RWPE1 (cell line): ENCODE data around the gene THOC5.

ENCODE experiments used
- CTCF ChIA-PET: fragments of 350-600 bp; sonication (Branson Sonifier 250); formaldehyde crosslinking; extraction: SDS; loops from one replicate; lab custom pipeline; 2021; lab: Yijun Ruan, JAX
- POLR2A ChIA-PET: fragments of 400-600 bp; formaldehyde crosslinking; extraction: SDS; loops from one replicate; lab custom pipeline; 2020; ENCODE audit warnings: antibody characterized with exemption; ENCODE audit not compliant: low non-redundant PET; lab: Yijun Ruan, JAX
- DNase-seq: peaks from one replicate; pipeline ENCODE4 v3.0.0; 2012; ENCODE audit warnings: low spot score
- H3K27ac ChIP-seq: fragments of 450-650 bp; 2 replicates; pipeline ENCODE4 v1.5.1; 2017
- TF ChIP-seq, protein P1 (sequence below): fragments of 450-650 bp; conservative IDR thresholded peaks from 2 replicates; pipeline ENCODE4 v1.5.1; 2017; ENCODE audit warnings: low read depth, mild to moderate bottlenecking

The THOC5 gene

DNA sequence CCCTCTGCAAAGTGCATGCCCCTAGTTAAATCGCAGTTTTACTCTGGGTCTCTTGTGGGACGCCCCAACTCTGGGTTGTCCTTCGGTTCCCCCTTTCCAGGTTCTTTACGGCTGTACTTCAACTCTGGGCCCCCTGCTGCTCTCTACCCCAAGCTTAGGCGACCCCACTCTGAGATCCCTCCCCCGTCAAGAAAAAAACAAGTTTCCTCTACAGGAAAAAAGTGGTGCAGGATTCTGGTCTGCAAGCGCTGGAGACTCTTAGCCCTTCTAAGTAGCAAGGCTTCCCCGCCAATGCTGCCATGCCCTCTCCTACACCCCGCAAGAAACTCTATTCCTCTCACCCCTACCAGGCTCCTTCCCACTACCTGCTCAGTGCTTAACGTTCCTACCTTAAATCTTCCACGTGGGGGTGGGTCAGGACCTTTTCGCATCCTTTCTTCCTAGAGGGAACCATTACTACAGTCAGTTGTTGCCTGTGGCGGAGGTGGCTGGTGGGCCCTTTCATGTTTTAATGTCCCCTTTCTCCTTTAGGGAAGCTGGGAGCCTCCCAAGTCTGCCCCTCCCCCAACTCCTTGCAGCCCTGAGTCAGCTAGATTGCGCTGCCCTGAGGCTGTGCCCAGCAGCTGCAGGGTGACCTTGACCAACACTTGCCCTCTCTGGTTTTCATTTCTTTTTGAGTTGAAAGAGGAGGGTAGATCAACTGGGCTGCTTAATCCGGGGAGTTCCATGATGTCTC is 72.1 kb downstream of the THOC5 start:
- no peak overlapping the region for H3K27ac ChIP-seq
- CTCF ChIA-PET, result interaction anchor here (0.6 to 0.9 kb wide), 2 partner anchors 21 to 154 kb away, joined by 3 read pairs; no protein-coding TSS in a partner anchor
- TF ChIP-seq, protein P1, sequence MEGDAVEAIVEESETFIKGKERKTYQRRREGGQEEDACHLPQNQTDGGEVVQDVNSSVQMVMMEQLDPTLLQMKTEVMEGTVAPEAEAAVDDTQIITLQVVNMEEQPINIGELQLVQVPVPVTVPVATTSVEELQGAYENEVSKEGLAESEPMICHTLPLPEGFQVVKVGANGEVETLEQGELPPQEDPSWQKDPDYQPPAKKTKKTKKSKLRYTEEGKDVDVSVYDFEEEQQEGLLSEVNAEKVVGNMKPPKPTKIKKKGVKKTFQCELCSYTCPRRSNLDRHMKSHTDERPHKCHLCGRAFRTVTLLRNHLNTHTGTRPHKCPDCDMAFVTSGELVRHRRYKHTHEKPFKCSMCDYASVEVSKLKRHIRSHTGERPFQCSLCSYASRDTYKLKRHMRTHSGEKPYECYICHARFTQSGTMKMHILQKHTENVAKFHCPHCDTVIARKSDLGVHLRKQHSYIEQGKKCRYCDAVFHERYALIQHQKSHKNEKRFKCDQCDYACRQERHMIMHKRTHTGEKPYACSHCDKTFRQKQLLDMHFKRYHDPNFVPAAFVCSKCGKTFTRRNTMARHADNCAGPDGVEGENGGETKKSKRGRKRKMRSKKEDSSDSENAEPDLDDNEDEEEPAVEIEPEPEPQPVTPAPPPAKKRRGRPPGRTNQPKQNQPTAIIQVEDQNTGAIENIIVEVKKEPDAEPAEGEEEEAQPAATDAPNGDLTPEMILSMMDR, result no peak
- no peak for DNase-seq
- POLR2A ChIA-PET, result no interaction called here

DNA sequence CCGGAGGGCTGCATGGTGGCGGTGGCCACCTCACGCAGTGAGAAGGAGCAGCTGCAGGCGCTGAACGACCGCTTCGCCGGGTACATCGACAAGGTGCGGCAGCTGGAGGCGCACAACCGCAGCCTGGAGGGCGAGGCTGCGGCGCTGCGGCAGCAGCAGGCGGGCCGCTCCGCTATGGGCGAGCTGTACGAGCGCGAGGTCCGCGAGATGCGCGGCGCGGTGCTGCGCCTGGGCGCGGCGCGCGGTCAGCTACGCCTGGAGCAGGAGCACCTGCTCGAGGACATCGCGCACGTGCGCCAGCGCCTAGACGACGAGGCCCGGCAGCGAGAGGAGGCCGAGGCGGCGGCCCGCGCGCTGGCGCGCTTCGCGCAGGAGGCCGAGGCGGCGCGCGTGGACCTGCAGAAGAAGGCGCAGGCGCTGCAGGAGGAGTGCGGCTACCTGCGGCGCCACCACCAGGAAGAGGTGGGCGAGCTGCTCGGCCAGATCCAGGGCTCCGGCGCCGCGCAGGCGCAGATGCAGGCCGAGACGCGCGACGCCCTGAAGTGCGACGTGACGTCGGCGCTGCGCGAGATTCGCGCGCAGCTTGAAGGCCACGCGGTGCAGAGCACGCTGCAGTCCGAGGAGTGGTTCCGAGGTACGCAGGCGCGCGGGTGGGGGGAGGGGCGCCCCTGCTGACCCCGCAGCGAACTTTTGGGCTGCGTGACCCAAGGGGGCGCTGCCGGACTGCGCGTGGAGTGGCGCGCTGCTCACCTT is 72.9 kb downstream of the THOC5 start:
- TF ChIP-seq, protein P1, result no peak
- H3K27ac ChIP-seq, result no peak overlapping the region
- no peak for DNase-seq
- POLR2A ChIA-PET, result no interaction called here
- CTCF ChIA-PET, result interaction anchor here (0.6 kb wide), 1 partner anchor 15 kb away, joined by 3 read pairs; no protein-coding TSS in a partner anchor

DNA sequence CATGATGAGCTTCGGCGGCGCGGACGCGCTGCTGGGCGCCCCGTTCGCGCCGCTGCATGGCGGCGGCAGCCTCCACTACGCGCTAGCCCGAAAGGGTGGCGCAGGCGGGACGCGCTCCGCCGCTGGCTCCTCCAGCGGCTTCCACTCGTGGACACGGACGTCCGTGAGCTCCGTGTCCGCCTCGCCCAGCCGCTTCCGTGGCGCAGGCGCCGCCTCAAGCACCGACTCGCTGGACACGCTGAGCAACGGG is 73.4 kb downstream of the THOC5 start:
- ChIA-PET POLR2A (no interaction called here), CTCF (interaction anchor here (0.6 kb wide), 1 partner anchor 15 kb away, joined by 3 read pairs; no protein-coding TSS in a partner anchor)
- TF ChIP-seq, protein P1, result no peak
- no peak overlapping the region for H3K27ac ChIP-seq
- DNase-seq, result no peak

DNA sequence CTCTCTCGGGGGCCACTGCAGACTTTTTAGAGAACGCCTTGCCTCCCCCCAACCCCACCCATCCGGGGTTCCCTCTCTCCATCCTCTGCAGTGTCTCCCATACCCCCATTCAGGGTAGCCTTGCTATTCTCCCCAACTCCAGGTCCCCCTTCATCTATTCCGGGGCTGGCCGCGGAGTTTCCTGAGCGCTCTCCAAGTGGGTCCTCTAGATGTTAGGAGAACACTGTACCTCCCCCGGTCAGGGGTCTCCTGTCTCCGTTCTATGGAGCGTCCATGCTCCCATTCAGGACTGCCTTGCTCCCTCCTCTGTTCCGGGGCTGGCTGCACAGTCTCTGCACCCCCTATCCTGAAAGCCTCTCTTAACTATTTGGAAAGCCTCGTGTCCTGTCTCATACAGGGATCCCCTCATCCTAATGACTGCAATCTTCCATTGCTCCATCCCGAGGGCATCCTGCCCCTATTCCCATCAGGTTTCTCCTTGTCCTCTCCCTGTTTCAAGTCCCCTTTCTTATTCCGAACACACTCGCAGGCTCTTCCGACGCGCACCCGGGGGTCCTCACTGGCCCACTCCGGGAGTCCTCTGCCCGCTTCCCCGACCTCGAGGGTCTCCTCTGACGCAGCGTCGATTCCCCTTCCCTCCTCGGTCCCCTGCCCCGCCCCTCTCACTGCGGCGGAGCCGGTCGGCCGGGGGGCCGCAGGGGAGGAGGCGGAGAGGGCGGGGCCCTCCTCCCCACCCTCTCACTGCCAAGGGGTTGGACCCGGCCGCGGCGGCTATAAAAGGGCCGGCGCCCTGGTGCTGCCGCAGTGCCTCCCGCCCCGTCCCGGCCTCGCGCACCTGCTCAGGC is 73.9 kb downstream of the THOC5 start, which contains the start of gene NEFH:
Gene NEFH, plus strand, starts transcription at position 802 of the 845 bp plus-strand sequence. CDS start 45 bp downstream, outside the sequence.
- POLR2A ChIA-PET, result no interaction called here
- DNase-seq, result no peak
- CTCF ChIA-PET, result no interaction called here
- H3K27ac ChIP-seq, result no peak within 1 kb of the TSS
- TF ChIP-seq, protein P1, result no peak

DNA sequence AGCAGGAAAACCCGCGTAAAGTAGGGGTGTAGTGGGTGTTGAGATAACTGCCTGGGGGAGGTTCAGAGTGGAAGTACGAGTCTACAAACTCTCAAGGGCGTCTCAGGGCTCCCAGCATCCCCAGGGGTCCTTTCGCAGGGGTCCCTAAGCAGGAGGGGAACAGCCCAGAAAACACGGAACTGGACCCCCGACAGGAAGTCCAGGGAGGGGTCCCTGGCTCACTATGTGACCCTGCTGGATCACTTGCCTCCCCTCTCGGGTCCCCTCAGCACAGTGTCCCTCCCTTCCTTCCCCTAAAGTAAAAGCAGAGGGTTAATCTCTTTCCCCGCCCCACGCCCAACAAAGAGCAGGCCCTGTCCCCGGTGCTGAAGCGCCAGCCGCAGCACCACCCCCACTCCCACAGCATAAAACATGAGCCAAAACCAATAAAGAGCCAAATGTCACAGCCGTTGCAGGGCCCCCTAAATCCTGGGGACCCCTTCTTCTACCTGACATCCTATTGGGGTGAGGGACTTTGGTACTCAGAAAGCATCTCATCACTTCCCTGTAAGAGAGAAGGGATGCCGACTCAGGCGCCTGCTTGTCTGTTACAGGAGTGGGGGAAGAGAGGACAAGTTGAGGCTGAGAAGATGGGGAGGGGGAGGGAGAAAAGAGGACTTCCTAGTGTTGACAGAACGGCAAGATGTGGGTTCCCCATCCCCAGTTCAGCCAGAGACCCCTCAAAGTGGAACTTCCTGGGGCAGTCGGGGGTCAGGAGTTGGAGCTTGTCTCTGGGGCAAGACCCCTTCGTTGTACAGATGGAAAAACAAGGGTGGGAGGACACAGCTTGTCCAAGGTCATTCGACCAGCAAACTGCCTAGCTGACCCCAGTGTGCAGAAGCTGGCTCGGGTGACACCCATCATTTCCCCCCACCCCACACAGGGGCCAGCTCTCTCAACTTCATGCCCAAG is 75.0 kb downstream of the THOC5 start:
- TF ChIP-seq, protein P1, result no peak
- ChIA-PET POLR2A (no interaction called here), CTCF (no interaction called here)
- peak; percentile 41 for DNase-seq
- H3K27ac ChIP-seq, result no peak overlapping the region
